ENCODE data around the gene MRFAP1. TPM values are rescaled to one million over a fixed set of nuclear protein-coding genes. Genes with fewer than 3 reads are reported as not detected.

Gene MRFAP1
- 276 to 288 TPM (median 276 TPM) in 5 replicates for total RNA-seq (2022; extraction: Qiagen RNA extraction)

GRCh38 chr4:6640292-6641163 is at the start of gene MRFAP1:
Gene MRFAP1, plus strand, starts transcription at chr4:6640685. Its CDS starts 178 bp downstream, at chr4:6640863.

Other genes starting within 250 kb of the MRFAP1 start
- gene PPP2R2C, start 168.1 kb upstream of the MRFAP1 start, total RNA-seq (2022; extraction: Qiagen RNA extraction), result 31.8 to 37.4 TPM (median 36.1 TPM) in 5 replicates
- 9.3 to 10.4 TPM (median 9.8 TPM) in 5 replicates for gene MAN2B2, start 65.5 kb upstream of the MRFAP1 start, total RNA-seq (2022; extraction: Qiagen RNA extraction)
- gene S100P, start 53.2 kb downstream of the MRFAP1 start, total RNA-seq (2022; extraction: Qiagen RNA extraction), result 81.1 to 187 TPM (median 178 TPM) in 5 replicates
- gene MRFAP1L1, start 69.2 kb downstream of the MRFAP1 start, total RNA-seq (2022; extraction: Qiagen RNA extraction), result 31.2 to 38.7 TPM (median 33.9 TPM) in 5 replicates
- 16.2 to 22.1 TPM (median 19.7 TPM) in 5 replicates for gene BLOC1S4, start 75.5 kb downstream of the MRFAP1 start, total RNA-seq (2022; extraction: Qiagen RNA extraction)
- 14.5 to 23.5 TPM (median 19.0 TPM) in 5 replicates for gene KIAA0232, start 142.0 kb downstream of the MRFAP1 start, total RNA-seq (2022; extraction: Qiagen RNA extraction)